ENCODE data around the gene PCCA. TPM values are rescaled to one million over a fixed set of nuclear protein-coding genes. Genes with fewer than 3 reads are reported as not detected.

The PCCA gene
- total and polyA plus RNA-seq, 2 donors (not counting 1 experiment from before 2014, with no cell fraction given) = 4.8 to 17.4 TPM

DNA sequence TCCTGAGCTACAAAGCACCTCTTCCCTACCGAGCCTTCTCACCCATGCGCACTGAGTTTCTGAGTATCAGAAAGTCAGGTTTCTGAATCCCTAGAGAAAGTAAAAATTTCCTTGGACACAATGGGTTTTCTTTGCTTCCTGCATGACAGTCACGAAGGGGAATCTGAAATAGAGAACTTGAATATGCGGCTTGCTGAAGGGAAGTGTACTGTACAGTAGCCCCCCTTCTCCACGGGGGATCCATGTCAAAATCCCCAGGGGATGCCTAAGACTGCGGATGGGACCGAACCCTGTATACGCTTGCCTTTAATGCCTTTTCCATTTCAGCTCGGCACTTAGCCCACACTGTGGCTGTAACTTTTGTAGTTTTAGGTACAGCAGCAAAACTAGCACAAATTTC, 391.8 kb downstream of the PCCA start:
- Histone ChIP-seq H3K79me2 (ENCODE audit: control insufficient read depth, insufficient read depth, low read length) (no peaks in the 10 kb centered on the region), H3K4me3 (ENCODE audit: control extremely low read depth in 1 of 5, extremely low read depth in 1 of 5, insufficient read depth in 1 of 5, low read depth in 2 of 5, low read length in 4 of 5) (no peak overlapping the region), H3K4me2 (replicated peaks; ENCODE audit: low read depth, low read length, poor library complexity, severe bottlenecking) (no peak overlapping the region), H3K9ac (ENCODE audit: low read length) (no peak overlapping the region), H3K9me3 (ENCODE audit: control extremely low read depth in 1 of 3, control insufficient read depth in 2 of 3, insufficient read depth in 1 of 3, low read length in 2 of 3) (no peaks in the 10 kb centered on the region), H3K4me1 (ENCODE audit: control insufficient read depth in 2 of 2, insufficient read depth in 2 of 2, low read length in 2 of 2) (peaks cover 0 to 5% of the 10 kb centered on the region in 2 donors), H2AFZ (ENCODE audit: insufficient read depth, low read depth, low read length, poor library complexity, severe bottlenecking) (no peak overlapping the region), H3K36me3 (replicated peaks in 1 of 2; ENCODE audit: control extremely low read depth in 1 of 2, control insufficient read depth in 1 of 2, extremely low read depth in 1 of 2, insufficient read depth in 2 of 2, low read length in 1 of 2) (no peaks in the 10 kb centered on the region), H3K27me3 (replicated peaks in 1 of 4; ENCODE audit: control extremely low read depth in 1 of 4, control insufficient read depth in 3 of 4, insufficient read depth in 4 of 4, low read length in 3 of 4) (no peaks in the 10 kb centered on the region), H4K20me1 (ENCODE audit: control insufficient read depth, insufficient read depth, low read length, poor library complexity, severe bottlenecking) (no peaks in the 10 kb centered on the region), H3K27ac (ENCODE audit: low read length in 2 of 2) (no peak overlapping the region)
- ChIA-PET POLR2A (no interaction called here), CTCF (no interaction called here)
- Mint-ChIP-seq H3K27me3 (no peaks in the 10 kb centered on the region), H3K4me1 (peaks cover 15% of the 10 kb centered on the region), H3K4me3 (no peak overlapping the region), H3K9me3 (ENCODE audit: insufficient read depth) (no peaks in the 10 kb centered on the region), H3K27ac (no peak overlapping the region)
- no peak for TF ChIP-seq EZH2 (IDR thresholded peaks at IDR 0.05; ENCODE audit: borderline replicate concordance, insufficient read depth, low read depth, low read length, poor library complexity, severe bottlenecking)
- TF ChIP-seq, protein P1, sequence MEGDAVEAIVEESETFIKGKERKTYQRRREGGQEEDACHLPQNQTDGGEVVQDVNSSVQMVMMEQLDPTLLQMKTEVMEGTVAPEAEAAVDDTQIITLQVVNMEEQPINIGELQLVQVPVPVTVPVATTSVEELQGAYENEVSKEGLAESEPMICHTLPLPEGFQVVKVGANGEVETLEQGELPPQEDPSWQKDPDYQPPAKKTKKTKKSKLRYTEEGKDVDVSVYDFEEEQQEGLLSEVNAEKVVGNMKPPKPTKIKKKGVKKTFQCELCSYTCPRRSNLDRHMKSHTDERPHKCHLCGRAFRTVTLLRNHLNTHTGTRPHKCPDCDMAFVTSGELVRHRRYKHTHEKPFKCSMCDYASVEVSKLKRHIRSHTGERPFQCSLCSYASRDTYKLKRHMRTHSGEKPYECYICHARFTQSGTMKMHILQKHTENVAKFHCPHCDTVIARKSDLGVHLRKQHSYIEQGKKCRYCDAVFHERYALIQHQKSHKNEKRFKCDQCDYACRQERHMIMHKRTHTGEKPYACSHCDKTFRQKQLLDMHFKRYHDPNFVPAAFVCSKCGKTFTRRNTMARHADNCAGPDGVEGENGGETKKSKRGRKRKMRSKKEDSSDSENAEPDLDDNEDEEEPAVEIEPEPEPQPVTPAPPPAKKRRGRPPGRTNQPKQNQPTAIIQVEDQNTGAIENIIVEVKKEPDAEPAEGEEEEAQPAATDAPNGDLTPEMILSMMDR (IDR thresholded peaks at IDR 0.05) = no peak
- WGBS (ENCODE audit: insufficient coverage) = 84% methylated on average over 7 of the region's 9 CpGs
- DNase-seq (no peak), ATAC-seq (ENCODE audit: low read depth) (no peak)
- intact Hi-C loops (cut with micrococcal nuclease) = no loop called here

DNA sequence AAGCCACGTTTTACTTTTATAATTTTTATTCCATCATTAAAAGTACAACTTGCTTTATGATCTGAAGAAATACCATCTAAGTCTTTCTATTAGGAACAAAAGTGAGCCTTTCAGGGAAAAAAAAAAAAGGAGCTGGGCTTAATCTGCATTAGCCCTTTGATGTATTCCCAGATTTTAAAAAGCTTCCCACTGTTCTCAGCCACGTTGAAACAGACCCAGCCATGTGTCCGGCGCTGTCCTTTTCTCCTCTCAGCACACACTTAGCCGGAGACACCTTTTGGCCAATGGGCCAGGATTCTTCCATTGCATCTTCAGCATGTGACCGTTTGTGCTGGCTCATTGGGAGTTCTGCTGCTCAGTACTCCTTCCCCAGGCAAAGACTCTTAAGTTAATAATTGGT, 394.2 kb downstream of the PCCA start:
- Mint-ChIP-seq H3K27me3 (no peaks in the 10 kb centered on the region), H3K4me1 (peaks cover 15% of the 10 kb centered on the region), H3K27ac (no peak overlapping the region), H3K4me3 (no peak overlapping the region), H3K9me3 (ENCODE audit: insufficient read depth) (no peaks in the 10 kb centered on the region)
- H3K36me3 ChIP-seq (replicated peaks in 1 of 2; ENCODE audit: control extremely low read depth in 1 of 2, control insufficient read depth in 1 of 2, extremely low read depth in 1 of 2, insufficient read depth in 2 of 2, low read length in 1 of 2) = no peaks in the 10 kb centered on the region
- ChIA-PET CTCF (no interaction called here), POLR2A (no interaction called here)
- no peaks in the 10 kb centered on the region for H4K20me1 ChIP-seq (ENCODE audit: control insufficient read depth, insufficient read depth, low read length, poor library complexity, severe bottlenecking)
- H3K4me2 ChIP-seq (replicated peaks; ENCODE audit: low read depth, low read length, poor library complexity, severe bottlenecking) = no peak overlapping the region
- no peaks in the 10 kb centered on the region for H3K79me2 ChIP-seq (ENCODE audit: control insufficient read depth, insufficient read depth, low read length)
- ATAC-seq (ENCODE audit: low read depth) (no peak), DNase-seq (no peak)
- H3K27me3 ChIP-seq (replicated peaks in 1 of 4; ENCODE audit: control extremely low read depth in 1 of 4, control insufficient read depth in 3 of 4, insufficient read depth in 4 of 4, low read length in 3 of 4) = no peaks in the 10 kb centered on the region
- H3K27ac ChIP-seq (ENCODE audit: low read length in 2 of 2) = no peak overlapping the region
- TF ChIP-seq, protein P1 (IDR thresholded peaks at IDR 0.05) = no peak
- no peak for TF ChIP-seq EZH2 (IDR thresholded peaks at IDR 0.05; ENCODE audit: borderline replicate concordance, insufficient read depth, low read depth, low read length, poor library complexity, severe bottlenecking)
- intact Hi-C loops (cut with micrococcal nuclease) = no loop called here
- WGBS (ENCODE audit: insufficient coverage) = 97% methylated on average over 4 of the region's 6 CpGs
- H2AFZ ChIP-seq (ENCODE audit: insufficient read depth, low read depth, low read length, poor library complexity, severe bottlenecking) = no peak overlapping the region
- H3K4me1 ChIP-seq (ENCODE audit: control insufficient read depth in 2 of 2, insufficient read depth in 2 of 2, low read length in 2 of 2) = peaks cover 0 to 5% of the 10 kb centered on the region in 2 donors
- H3K9ac ChIP-seq (ENCODE audit: low read length) = no peak overlapping the region
- H3K9me3 ChIP-seq (ENCODE audit: control extremely low read depth in 1 of 3, control insufficient read depth in 2 of 3, insufficient read depth in 1 of 3, low read length in 2 of 3) = no peaks in the 10 kb centered on the region
- no peak overlapping the region for H3K4me3 ChIP-seq (ENCODE audit: control extremely low read depth in 1 of 5, extremely low read depth in 1 of 5, insufficient read depth in 1 of 5, low read depth in 2 of 5, low read length in 4 of 5)
